CD14-positive monocyte (primary cell): ENCODE data around the gene TERB1. TPM values are rescaled to one million over a fixed set of nuclear protein-coding genes. Genes with fewer than 3 reads are reported as not detected.

Experiments
- DNase-seq, 3 donors: peaks; one replicate each; pipeline ENCODE4 v3.0.0-alpha.2; 2011 to 2022
- H2AFZ ChIP-seq: 2 replicates; pipeline ENCODE4 v1.6.0; 2012; ENCODE audit warnings: mild to moderate bottlenecking, low read depth, low read length, inconsistent platforms; ENCODE audit not compliant: insufficient read depth, poor library complexity, severe bottlenecking
- H3K27ac ChIP-seq, 2 donors: 1 replicate in 1 of 2; 2 replicates in 1 of 2; pipeline ENCODE4 v1.5.1; 2012 to 2013; ENCODE audit warnings: low read length in 2 of 2, control low read depth in 1 of 2, inconsistent platforms in 1 of 2, low read depth in 1 of 2, mild to moderate bottlenecking in 1 of 2
- H3K27me3 ChIP-seq, 2 donors: one replicate each; pipeline versions ENCODE4 v1.6.0 to v1.6.1; 2011 to 2013; ENCODE audit warnings: low read length in 2 of 2; ENCODE audit not compliant: control insufficient read depth in 2 of 2, insufficient read depth in 2 of 2
- H3K36me3 ChIP-seq, 2 donors: replicated peaks in 1 of 2; 1 replicate in 1 of 2; 2 replicates in 1 of 2; pipeline versions ENCODE4 v1.5.1 to v1.6.1; 2012 to 2013; ENCODE audit warnings: low read length in 2 of 2, control low read depth in 1 of 2, inconsistent platforms in 1 of 2, mild to moderate bottlenecking in 1 of 2; ENCODE audit not compliant: insufficient read depth in 2 of 2, control insufficient read depth in 1 of 2
- H3K4me1 ChIP-seq, 2 donors: 1 replicate in 1 of 2; 2 replicates in 1 of 2; pipeline versions ENCODE4 v1.5.1 to v1.6.1; 2012 to 2013; ENCODE audit warnings: low read length in 2 of 2, control low read depth in 1 of 2, inconsistent platforms in 1 of 2, mild to moderate bottlenecking in 1 of 2, moderate library complexity in 1 of 2; ENCODE audit not compliant: insufficient read depth in 2 of 2, control insufficient read depth in 1 of 2
- H3K4me2 ChIP-seq: replicated peaks from 2 replicates; pipeline ENCODE3; 2012; ENCODE audit warnings: low read length, moderate library complexity, mild to moderate bottlenecking; ENCODE audit not compliant: poor library complexity, severe bottlenecking; ENCODE audit errors: extremely low read depth
- H3K4me3 ChIP-seq, 3 experiments: fragments of 200-600 bp in 1 of 3; sonication (generic) in 1 of 3; replicated peaks in 1 of 3; 1 replicate in 2 of 3; 2 replicates in 1 of 3; pipeline ENCODE4 v1.5.1; 2011 to 2013; ENCODE audit warnings: low read length in 3 of 3, mild to moderate bottlenecking in 3 of 3, control low read depth in 2 of 3, low read depth in 2 of 3, inconsistent platforms in 1 of 3, moderate library complexity in 1 of 3
- H3K79me2 ChIP-seq: 2 replicates; pipeline ENCODE4 v1.6.0; 2012; ENCODE audit warnings: mild to moderate bottlenecking, control low read depth, inconsistent platforms, low read length, moderate library complexity; ENCODE audit not compliant: insufficient read depth
- H3K9ac ChIP-seq: 2 replicates; pipeline ENCODE4 v1.6.0; 2017; ENCODE audit warnings: low read length, mild to moderate bottlenecking; ENCODE audit not compliant: insufficient read depth, poor library complexity, severe bottlenecking
- H3K9me3 ChIP-seq, 2 donors: replicated peaks in 1 of 2; 1 replicate in 1 of 2; 2 replicates in 1 of 2; pipeline versions ENCODE4 v1.5.1 to v1.6.1; 2012 to 2013; ENCODE audit warnings: low read length in 2 of 2, control low read depth in 1 of 2; ENCODE audit not compliant: control insufficient read depth in 1 of 2, insufficient read depth in 1 of 2
- H4K20me1 ChIP-seq: 2 replicates; pipeline ENCODE4 v1.6.0; 2012; ENCODE audit warnings: mild to moderate bottlenecking, low read length, control low read depth, moderate library complexity; ENCODE audit not compliant: insufficient read depth
- H3K27ac Mint-ChIP-seq, 7 donors: one replicate each; pipeline ENCODE4 v1.8.0; 2020; ENCODE audit warnings: mild to moderate bottlenecking in 7 of 7, mixed read lengths in 7 of 7, moderate library complexity in 6 of 7, inconsistent platforms in 2 of 7
- H3K27me3 Mint-ChIP-seq, 3 donors: one replicate each; pipeline ENCODE4 v1.8.0; 2021 to 2022; ENCODE audit warnings: low read depth in 3 of 3, mild to moderate bottlenecking in 3 of 3, mixed read lengths in 3 of 3, moderate library complexity in 3 of 3, inconsistent platforms in 1 of 3
- H3K36me3 Mint-ChIP-seq, 2 donors: one replicate each; pipeline ENCODE4 v1.8.0; 2020; ENCODE audit warnings: mixed read lengths in 2 of 2, inconsistent platforms in 1 of 2, mild to moderate bottlenecking in 1 of 2
- H3K4me1 Mint-ChIP-seq: one replicate; pipeline ENCODE4 v1.8.0; 2020; ENCODE audit warnings: mild to moderate bottlenecking, mixed read lengths
- H3K4me3 Mint-ChIP-seq, 2 donors: one replicate each; pipeline ENCODE4 v1.8.0; 2020; ENCODE audit warnings: mild to moderate bottlenecking in 2 of 2, mixed read lengths in 2 of 2, moderate library complexity in 1 of 2
- H3K9me3 Mint-ChIP-seq, 7 donors: one replicate each; pipeline ENCODE4 v1.8.0; 2020 to 2022; ENCODE audit warnings: mixed read lengths in 7 of 7, mild to moderate bottlenecking in 6 of 7, moderate library complexity in 6 of 7, inconsistent platforms in 2 of 7
- WGBS: methylation state at CpG from one replicate; pipeline ENCODE4 v1.1.5; 2013; ENCODE audit warnings: missing lambda C conversion rate; ENCODE audit not compliant: insufficient coverage; 5-methylcytosine and 5-hydroxymethylcytosine counted together
- intact Hi-C, 2 donors: fragments of 100-400 bp; cut with micrococcal nuclease; formaldehyde crosslinking; loops; one replicate each; pipeline versions ENCODE4 v1.15.0 to v1.15.1; 2023
- polyA plus RNA-seq, 3 donors: library from polyadenylated mRNA; depleted of rRNA in 1 of 3; unstranded in 2 of 3; stranded (reverse) in 1 of 3; fragments of 300-500 nt in 2 of 3; fragments of >200 nt in 1 of 3; fragmentation: Illumina TruSeq in 2 of 3; gene quantifications; 1 replicate in 2 of 3; 2 replicates in 1 of 3; pipeline ENCODE4 v1.2.3, GENCODE V29; 2012 to 2021
- TF ChIP-seq, protein P1 (sequence below): fragments of 200-600 bp; IDR thresholded peaks from one replicate; pipeline ENCODE4 v1.8.0; 2022; ENCODE audit warnings: antibody characterized with exemption, mild to moderate bottlenecking

The TERB1 gene
- polyA plus RNA-seq, 3 donors: not detected

DNA sequence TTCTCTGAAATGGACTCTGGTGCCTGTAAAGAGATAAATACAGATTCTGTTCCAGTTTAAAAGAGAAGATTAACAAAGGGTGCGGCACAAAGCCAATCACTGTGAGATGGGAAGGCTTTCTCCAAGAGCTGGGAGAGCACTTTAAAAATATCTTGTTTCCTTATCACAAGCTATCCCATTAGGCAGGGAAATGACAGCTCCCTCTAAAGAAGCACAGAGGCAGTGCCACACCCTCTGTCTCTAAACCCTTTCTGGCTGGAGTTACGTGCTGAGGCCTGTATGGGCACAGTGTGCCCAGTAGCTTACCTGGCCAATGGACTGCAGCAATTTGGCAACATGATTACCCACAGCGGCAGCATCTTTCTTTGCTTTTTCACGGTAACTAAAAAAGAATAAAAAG, 9.0 kb upstream of the TERB1 start:
- intact Hi-C loops: no loop called here
- no peak overlapping the region for H3K4me3 ChIP-seq
- H2AFZ ChIP-seq: no peak overlapping the region
- no peak overlapping the region for H3K4me3 Mint-ChIP-seq
- no peaks in the 10 kb centered on the region for H3K4me1 Mint-ChIP-seq
- no peaks in the 10 kb centered on the region for H3K9me3 ChIP-seq
- H3K79me2 ChIP-seq: no peaks in the 10 kb centered on the region
- no peak for DNase-seq
- no peak overlapping the region for H3K4me2 ChIP-seq
- no peaks in the 10 kb centered on the region for H3K4me1 ChIP-seq
- no peaks in the 10 kb centered on the region for H3K9me3 Mint-ChIP-seq
- WGBS: 80% methylated on average over 1 of the region's 4 CpGs
- no peak overlapping the region for H3K27ac ChIP-seq
- no peaks in the 10 kb centered on the region for H3K27me3 Mint-ChIP-seq
- H3K9ac ChIP-seq: no peak overlapping the region
- TF ChIP-seq, protein P1, sequence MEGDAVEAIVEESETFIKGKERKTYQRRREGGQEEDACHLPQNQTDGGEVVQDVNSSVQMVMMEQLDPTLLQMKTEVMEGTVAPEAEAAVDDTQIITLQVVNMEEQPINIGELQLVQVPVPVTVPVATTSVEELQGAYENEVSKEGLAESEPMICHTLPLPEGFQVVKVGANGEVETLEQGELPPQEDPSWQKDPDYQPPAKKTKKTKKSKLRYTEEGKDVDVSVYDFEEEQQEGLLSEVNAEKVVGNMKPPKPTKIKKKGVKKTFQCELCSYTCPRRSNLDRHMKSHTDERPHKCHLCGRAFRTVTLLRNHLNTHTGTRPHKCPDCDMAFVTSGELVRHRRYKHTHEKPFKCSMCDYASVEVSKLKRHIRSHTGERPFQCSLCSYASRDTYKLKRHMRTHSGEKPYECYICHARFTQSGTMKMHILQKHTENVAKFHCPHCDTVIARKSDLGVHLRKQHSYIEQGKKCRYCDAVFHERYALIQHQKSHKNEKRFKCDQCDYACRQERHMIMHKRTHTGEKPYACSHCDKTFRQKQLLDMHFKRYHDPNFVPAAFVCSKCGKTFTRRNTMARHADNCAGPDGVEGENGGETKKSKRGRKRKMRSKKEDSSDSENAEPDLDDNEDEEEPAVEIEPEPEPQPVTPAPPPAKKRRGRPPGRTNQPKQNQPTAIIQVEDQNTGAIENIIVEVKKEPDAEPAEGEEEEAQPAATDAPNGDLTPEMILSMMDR: no peak
- peaks cover 48 to 91% of the 10 kb centered on the region in 2 donors for H3K36me3 ChIP-seq
- H3K27me3 ChIP-seq: no peaks in the 10 kb centered on the region
- H3K36me3 Mint-ChIP-seq: peaks cover 61 to 75% of the 10 kb centered on the region in 2 donors
- H3K27ac Mint-ChIP-seq: no peak overlapping the region
- H4K20me1 ChIP-seq: no peaks in the 10 kb centered on the region

DNA sequence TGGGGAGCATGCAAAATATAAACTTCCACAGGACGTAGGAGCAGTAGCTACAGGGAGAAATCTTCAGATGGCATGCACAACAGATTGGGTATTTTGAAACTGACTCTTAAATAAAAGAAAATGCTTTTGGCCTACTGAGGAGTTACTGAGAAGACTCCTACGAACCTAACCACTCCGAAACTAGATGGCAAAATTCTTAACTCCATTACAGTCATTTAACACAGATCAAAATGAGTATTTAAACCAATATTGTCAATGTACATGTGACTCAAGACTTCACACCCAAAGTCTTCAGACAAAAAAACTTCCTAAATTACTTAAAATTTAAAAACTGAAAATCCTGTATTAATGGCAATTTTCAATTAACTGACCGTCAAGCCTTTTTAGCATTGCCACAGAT, 8.4 kb upstream of the TERB1 start:
- no peaks in the 10 kb centered on the region for H3K4me1 ChIP-seq
- H3K79me2 ChIP-seq: no peaks in the 10 kb centered on the region
- H4K20me1 ChIP-seq: no peaks in the 10 kb centered on the region
- H3K27ac Mint-ChIP-seq: no peak overlapping the region
- H3K4me3 ChIP-seq: no peak overlapping the region
- WGBS: no CpG with 5 or more reads among the region's 4 CpGs
- no peaks in the 10 kb centered on the region for H3K27me3 ChIP-seq
- no peaks in the 10 kb centered on the region for H3K4me1 Mint-ChIP-seq
- H3K27me3 Mint-ChIP-seq: no peaks in the 10 kb centered on the region
- no peaks in the 10 kb centered on the region for H3K9me3 Mint-ChIP-seq
- intact Hi-C loops: no loop called here
- no peak overlapping the region for H2AFZ ChIP-seq
- no peak overlapping the region for H3K9ac ChIP-seq
- H3K4me3 Mint-ChIP-seq: no peak overlapping the region
- no peaks in the 10 kb centered on the region for H3K9me3 ChIP-seq
- DNase-seq: no peak
- H3K27ac ChIP-seq: no peak overlapping the region
- TF ChIP-seq, protein P1: no peak
- H3K36me3 ChIP-seq: peaks cover 54 to 91% of the 10 kb centered on the region in 2 donors
- H3K36me3 Mint-ChIP-seq: peaks cover 63 to 75% of the 10 kb centered on the region in 2 donors
- no peak overlapping the region for H3K4me2 ChIP-seq
